Activated T-helper 1 cell treated with anti-CD3 and anti-CD28 coated beads, Interleukin-12 subunit alpha, Interleukin-12 subunit beta, Interleukin-2, Interleukin-4 antibody, amounts not matched to agents 30 ng/mL and 10 ng/mL and 1 ng/mL, durations not matched to agents 14 hours and 24 hours and 36 hours (primary cell): ENCODE results near the gene ZNF841. TPM values are rescaled to one million over a fixed set of nuclear protein-coding genes. Genes with fewer than 3 reads are reported as not detected.
A peak's percentile ranks its signal among the peaks of the same experiment; 100 is the strongest.
"Not testable (repeated sequence)": the region's sequence is repeated elsewhere in the genome, so short reads cannot be mapped to it uniquely, and the experiment has no call there.

Experiments used
- DNase-seq: peaks from one replicate; pipeline ENCODE4 v3.0.0; 2021; ENCODE audit warnings: low spot score
- H3K27ac Mint-ChIP-seq: one replicate; pipeline ENCODE4 v1.8.0; 2021; ENCODE audit warnings: mild to moderate bottlenecking, mixed read lengths
- H3K27me3 Mint-ChIP-seq: one replicate; pipeline ENCODE4 v1.8.0; 2022; ENCODE audit warnings: mild to moderate bottlenecking, moderate library complexity, mixed read lengths; ENCODE audit not compliant: insufficient read depth
- H3K36me3 Mint-ChIP-seq: one replicate; pipeline ENCODE4 v1.8.0; 2021; ENCODE audit warnings: low read depth, mixed read lengths
- H3K4me1 Mint-ChIP-seq: one replicate; pipeline ENCODE4 v1.8.0; 2021; ENCODE audit warnings: low read depth, mixed read lengths
- H3K4me3 Mint-ChIP-seq: one replicate; pipeline ENCODE4 v1.8.0; 2021; ENCODE audit warnings: mild to moderate bottlenecking, moderate library complexity, mixed read lengths
- H3K9me3 Mint-ChIP-seq: one replicate; pipeline ENCODE4 v1.8.0; 2021; ENCODE audit warnings: mixed read lengths
- intact Hi-C: fragments of 100-400 bp; cut with micrococcal nuclease; formaldehyde crosslinking; loops from one replicate; pipeline ENCODE4 v1.15.1; 2024
- total RNA-seq: library from RNA; stranded (reverse); gene quantifications from 2 replicates; pipeline ENCODE4 v1.2.3, GENCODE V29; 2022

The ZNF841 gene
- total RNA-seq, 1 donor from 2014 or later: 16.1 TPM

- H3K9me3 Mint-ChIP-seq: peaks cover 53% of the 10 kb centered on the region
- peak; percentile 76 for DNase-seq
- intact Hi-C loops: loop anchor here (1.0 to 2.0 kb wide), 10 partner anchors 21 to 478 kb away; partner anchors contain the start of genes ZNF350, ZNF613, ZNF614 and ZNF615
- H3K27me3 Mint-ChIP-seq: no peaks in the 10 kb centered on the region
- peaks cover 47% of the 10 kb centered on the region for H3K36me3 Mint-ChIP-seq
- H3K4me1 Mint-ChIP-seq: peaks cover 20% of the 10 kb centered on the region
- H3K4me3 Mint-ChIP-seq: peak within 1 kb of the TSS; percentile 95
- H3K27ac Mint-ChIP-seq: peak within 1 kb of the TSS; percentile 99
Observed at GRCh38 chr19:52048555-52049501, 46.7 kb downstream of the ZNF841 start, which contains the start of gene ZNF432. Gene ZNF432 (minus strand): TSS chr19:52048838. CDS start chr19:52046868, 1,970 bp downstream.

GRCh38 chr19:52039169-52039568, 56.4 kb downstream of the ZNF841 start:
- Mint-ChIP-seq H3K4me3 (no peak overlapping the region), H3K36me3 (peaks cover 88% of the 10 kb centered on the region), H3K27ac (no peak overlapping the region), H3K27me3 (no peaks in the 10 kb centered on the region), H3K4me1 (no peaks in the 10 kb centered on the region), H3K9me3 (peaks cover 73% of the 10 kb centered on the region)
- DNase-seq: no peak
- intact Hi-C loops: no loop called here

- intact Hi-C loops: no loop called here
- no peak overlapping the region for H3K4me3 Mint-ChIP-seq
- peaks cover 71% of the 10 kb centered on the region for H3K9me3 Mint-ChIP-seq
Observed at GRCh38 chr19:52034051-52034728, 61.4 kb downstream of the ZNF841 start.

GRCh38 chr19:52028780-52029123, 66.8 kb downstream of the ZNF841 start:
- no peak for DNase-seq
- intact Hi-C loops: loop anchor here (1.0 to 5.0 kb wide), 10 partner anchors 20 to 1337 kb away; partner anchors contain the start of genes ZNF350, ZNF525, ZNF613 and ZNF615
- Mint-ChIP-seq H3K4me1 (peaks cover 36% of the 10 kb centered on the region), H3K27me3 (no peaks in the 10 kb centered on the region), H3K9me3 (peaks cover 56% of the 10 kb centered on the region), H3K4me3 (peak overlapping the region; percentile 92), H3K36me3 (peaks cover 65% of the 10 kb centered on the region), H3K27ac (peak overlapping the region; percentile 97)

More at GRCh38 chr19:52034051-52034728, 61.4 kb downstream of the ZNF841 start:
- Mint-ChIP-seq H3K27ac (no peak overlapping the region), H3K4me1 (peaks cover 1% of the 10 kb centered on the region), H3K27me3 (no peaks in the 10 kb centered on the region), H3K36me3 (peaks cover 79% of the 10 kb centered on the region)
- no peak for DNase-seq

GRCh38 chr19:52028027-52028779, 67.4 kb downstream of the ZNF841 start, which contains the start of gene ZNF614:
Gene ZNF614 (minus strand): TSS chr19:52028379. CDS start chr19:52025745, 2,634 bp downstream.
- Mint-ChIP-seq H3K4me3 (peak within 1 kb of the TSS; percentile 92), H3K4me1 (peaks cover 36% of the 10 kb centered on the region), H3K27ac (peak within 1 kb of the TSS; percentile 97), H3K27me3 (no peaks in the 10 kb centered on the region), H3K9me3 (peaks cover 56% of the 10 kb centered on the region), H3K36me3 (peaks cover 65% of the 10 kb centered on the region)
- intact Hi-C loops: loop anchor here (1.0 to 5.0 kb wide), 10 partner anchors 20 to 1337 kb away; partner anchors contain the start of genes ZNF350, ZNF525, ZNF613 and ZNF615
- DNase-seq: peak; percentile 83

- intact Hi-C loops: loop anchor here (5.0 kb wide), 4 partner anchors 39 to 511 kb away; partner anchors contain the start of genes ZNF350 and ZNF616
- H3K36me3 Mint-ChIP-seq: peaks cover 72% of the 10 kb centered on the region
- H3K9me3 Mint-ChIP-seq: peaks cover 57% of the 10 kb centered on the region
- H3K27me3 Mint-ChIP-seq, DNase-seq, H3K27ac Mint-ChIP-seq: not testable (repeated sequence)
- H3K4me3 Mint-ChIP-seq: peak overlapping the region; percentile 92
- H3K4me1 Mint-ChIP-seq: peaks cover 36% of the 10 kb centered on the region
Observed at GRCh38 chr19:52026255-52026990, 69.1 kb downstream of the ZNF841 start.

- H3K36me3 Mint-ChIP-seq: peaks cover 77% of the 10 kb centered on the region
- intact Hi-C loops, H3K27me3 Mint-ChIP-seq, H3K27ac Mint-ChIP-seq, H3K4me3 Mint-ChIP-seq, DNase-seq: not testable (repeated sequence)
- H3K4me1 Mint-ChIP-seq: peaks cover 36% of the 10 kb centered on the region
- H3K9me3 Mint-ChIP-seq: peaks cover 62% of the 10 kb centered on the region
Observed at GRCh38 chr19:52024478-52024877, 71.1 kb downstream of the ZNF841 start.

- Mint-ChIP-seq H3K27me3 (no peaks in the 10 kb centered on the region), H3K4me3 (no peak overlapping the region), H3K36me3 (peaks cover 91% of the 10 kb centered on the region), H3K27ac (no peak overlapping the region), H3K9me3 (peaks cover 80% of the 10 kb centered on the region), H3K4me1 (peaks cover 16% of the 10 kb centered on the region)
- intact Hi-C loops: no loop called here
- no peak for DNase-seq
Observed at GRCh38 chr19:52022193-52022592, 73.4 kb downstream of the ZNF841 start.

- H3K36me3 Mint-ChIP-seq: peaks cover 92% of the 10 kb centered on the region
- no peaks in the 10 kb centered on the region for H3K27me3 Mint-ChIP-seq
- H3K27ac Mint-ChIP-seq: no peak overlapping the region
- no peaks in the 10 kb centered on the region for H3K4me1 Mint-ChIP-seq
- H3K4me3 Mint-ChIP-seq: no peak overlapping the region
- intact Hi-C loops: no loop called here
- H3K9me3 Mint-ChIP-seq: peaks cover 80% of the 10 kb centered on the region
- no peak for DNase-seq
Observed at GRCh38 chr19:52020506-52020905, 75.1 kb downstream of the ZNF841 start.
